ENCODE data around the gene CDC14A.

GRCh38 chr1:100423832-100424337 lies 71.6 kb downstream of the CDC14A start:
- TF ChIP-seq CTCF (conservative IDR thresholded peaks at IDR 0.05 in 1 of 2, IDR thresholded peaks at IDR 0.05 in 1 of 2; ENCODE audit: low read depth in 1 of 2, low read length in 2 of 2) (no peak), EZH2 (IDR thresholded peaks at IDR 0.05; ENCODE audit: low read length, missing control alignments) (no peak)

Measured in fibroblast of lung (primary cell).